SK-N-MC (cell line): ENCODE data around the gene ROPN1L.
"Not testable (repeated sequence)": the region's sequence is repeated elsewhere in the genome, so short reads cannot be mapped to it uniquely, and the experiment has no call there.

Source experiments
- DNase-seq: peaks from one replicate; pipeline ENCODE4 v3.0.0-alpha.2; 2011; ENCODE audit warnings: low read depth, low spot score
- H3K27ac ChIP-seq: fragments of 200-600 bp; sonication (generic); 2 replicates; pipeline ENCODE4 v1.5.1; 2016; ENCODE audit warnings: mixed run types
- H3K36me3 ChIP-seq: fragments of 200-600 bp; sonication (generic); 2 replicates; pipeline ENCODE4 v1.6.1; 2017; ENCODE audit warnings: antibody characterized with exemption, low read length, mixed read lengths; ENCODE audit not compliant: insufficient read depth
- H3K4me3 ChIP-seq: fragments of 200-600 bp; sonication (generic); 2 replicates; pipeline ENCODE4 v1.5.1; 2016
- H3K9ac ChIP-seq: fragments of 200-600 bp; sonication (generic); 2 replicates; pipeline ENCODE4 v1.8.0; 2017; ENCODE audit warnings: mixed run types, mixed read lengths; ENCODE audit not compliant: insufficient read length
- H3K9me3 ChIP-seq: fragments of 200-600 bp; sonication (generic); 2 replicates; pipeline ENCODE4 v1.6.1; 2017; ENCODE audit warnings: low read depth, mild to moderate bottlenecking, antibody characterized with exemption, low read length, moderate library complexity, mixed read lengths
- EZH2 ChIP-seq: fragments of 200-600 bp; sonication (generic); IDR thresholded peaks from one replicate; pipeline ENCODE4 v1.6.1; 2017; ENCODE audit warnings: antibody characterized with exemption
- FOXP2 ChIP-seq: optimal IDR thresholded peaks from 2 replicates; pipeline ENCODE3; 2011; ENCODE audit warnings: mild to moderate bottlenecking, moderate library complexity; ENCODE audit not compliant: insufficient read depth; ENCODE audit errors: extremely low read length, control extremely low read depth
- POLR2AphosphoS5 ChIP-seq: IDR thresholded peaks from 2 replicates; pipeline ENCODE4 v1.6.1; 2012; ENCODE audit warnings: mild to moderate bottlenecking, low read depth, low read length, borderline replicate concordance

ROPN1L gene

GRCh38 chr5:10441083-10441991 is at the start of gene ROPN1L:
Gene ROPN1L (plus strand): TSS chr5:10441879. CDS start chr5:10442168, 289 bp downstream.
- Histone ChIP-seq H3K4me3 (peak within 1 kb of the TSS; percentile 89), H3K9ac (peak within 1 kb of the TSS; percentile 79)

GRCh38 chr5:10392567-10393328 is 48.9 kb upstream of the ROPN1L start:
- not testable (repeated sequence) for DNase-seq, H3K27ac ChIP-seq
- peaks cover 96% of the 10 kb centered on the region for H3K36me3 ChIP-seq

More at GRCh38 chr5:10441083-10441991, at the start of gene ROPN1L:
- Histone ChIP-seq H3K27ac (no peak within 1 kb of the TSS), H3K36me3 (peaks cover 9% of the 10 kb centered on the region; the same call in 1 of the 2 replicates), H3K9me3 (no peaks in the 10 kb centered on the region)
- TF ChIP-seq EZH2 = no peak
- peak; percentile 69 for TF ChIP-seq POLR2AphosphoS5
- no peak for TF ChIP-seq FOXP2
- DNase-seq = no peak

GRCh38 chr5:10393491-10393890 is 48.2 kb upstream of the ROPN1L start:
- Histone ChIP-seq H3K27ac (peak overlapping the region; percentile 21; the same call in 1 of the 2 replicates), H3K9me3 (no peaks in the 10 kb centered on the region), H3K9ac (no peak overlapping the region), H3K4me3 (no peak overlapping the region), H3K36me3 (peaks cover 96% of the 10 kb centered on the region)
- TF ChIP-seq POLR2AphosphoS5 = no peak
- no peak for TF ChIP-seq EZH2
- TF ChIP-seq FOXP2 = no peak
- DNase-seq = no peak

More at GRCh38 chr5:10392567-10393328, 48.9 kb upstream of the ROPN1L start:
- H3K9ac ChIP-seq, H3K4me3 ChIP-seq, H3K9me3 ChIP-seq: not testable (repeated sequence)

- no peaks in the 10 kb centered on the region for H3K9me3 ChIP-seq
- H3K36me3 ChIP-seq = peaks cover 92% of the 10 kb centered on the region
- no peak overlapping the region for H3K9ac ChIP-seq
- DNase-seq = no peak
- no peak for TF ChIP-seq EZH2
- no peak for TF ChIP-seq POLR2AphosphoS5
- TF ChIP-seq FOXP2 = no peak
- H3K27ac ChIP-seq = no peak overlapping the region
- H3K4me3 ChIP-seq = no peak overlapping the region
Measured at GRCh38 chr5:10396552-10396951, 45.1 kb upstream of the ROPN1L start.

GRCh38 chr5:10399839-10400238 is 41.8 kb upstream of the ROPN1L start:
- no peak overlapping the region for H3K27ac ChIP-seq
- H3K4me3 ChIP-seq = no peak overlapping the region
- TF ChIP-seq FOXP2 (no peak), EZH2 (no peak), POLR2AphosphoS5 (no peak)
- DNase-seq = no peak
- H3K9me3 ChIP-seq = no peaks in the 10 kb centered on the region
- no peak overlapping the region for H3K9ac ChIP-seq
- peaks cover 92% of the 10 kb centered on the region for H3K36me3 ChIP-seq

GRCh38 chr5:10400411-10400810 is 41.3 kb upstream of the ROPN1L start:
- H3K9me3 ChIP-seq = no peaks in the 10 kb centered on the region
- TF ChIP-seq POLR2AphosphoS5 = no peak
- no peak for TF ChIP-seq FOXP2
- no peak for TF ChIP-seq EZH2
- H3K9ac ChIP-seq = no peak overlapping the region
- no peak for DNase-seq
- no peak overlapping the region for H3K27ac ChIP-seq
- H3K36me3 ChIP-seq = peaks cover 92% of the 10 kb centered on the region
- H3K4me3 ChIP-seq = no peak overlapping the region

GRCh38 chr5:10400831-10401230 is 40.8 kb upstream of the ROPN1L start:
- Histone ChIP-seq H3K9me3 (no peaks in the 10 kb centered on the region), H3K36me3 (peaks cover 92% of the 10 kb centered on the region), H3K9ac (no peak overlapping the region), H3K27ac (no peak overlapping the region), H3K4me3 (no peak overlapping the region)
- TF ChIP-seq FOXP2 = no peak
- no peak for TF ChIP-seq POLR2AphosphoS5
- no peak for TF ChIP-seq EZH2
- DNase-seq = no peak

- H3K9ac ChIP-seq = no peak overlapping the region
- H3K36me3 ChIP-seq = peaks cover 92% of the 10 kb centered on the region
- TF ChIP-seq POLR2AphosphoS5 = no peak
- TF ChIP-seq FOXP2 = no peak
- TF ChIP-seq EZH2 = no peak
- H3K27ac ChIP-seq = no peak overlapping the region
- H3K4me3 ChIP-seq = no peak overlapping the region
- no peaks in the 10 kb centered on the region for H3K9me3 ChIP-seq
- no peak for DNase-seq
Measured at GRCh38 chr5:10401498-10401897, 40.2 kb upstream of the ROPN1L start.
